ENCODE data around the gene UBE2L6. TPM values are rescaled to one million over a fixed set of nuclear protein-coding genes. Genes with fewer than 3 reads are reported as not detected.
"Not testable (repeated sequence)": the region's sequence is repeated elsewhere in the genome, so short reads cannot be mapped to it uniquely, and the experiment has no call there.

Gene UBE2L6
- total RNA-seq, 2 donors from 2014 or later = 58.9 to 64.1 TPM

DNA sequence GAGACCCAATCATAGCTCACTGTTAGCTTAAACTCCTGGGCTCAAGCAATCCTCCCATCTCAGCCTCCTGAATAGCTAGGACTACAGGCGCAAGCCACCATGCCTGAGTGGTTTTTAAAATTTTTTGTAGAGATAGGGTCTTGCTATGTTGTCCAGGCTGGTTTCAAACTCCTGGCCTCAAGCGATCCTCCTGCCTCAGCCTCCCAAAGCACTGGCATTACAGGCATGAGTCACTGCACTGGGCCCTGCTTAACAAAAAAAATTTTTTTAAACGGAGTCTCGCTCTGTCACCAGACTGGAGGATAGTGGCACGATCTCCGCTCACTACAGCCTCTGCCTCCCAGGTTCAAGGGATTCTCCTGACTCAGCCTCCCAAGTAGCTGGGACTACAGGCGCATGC is 33.0 kb downstream of the UBE2L6 start:
- H3K4me1 Mint-ChIP-seq = peaks cover 14% of the 10 kb centered on the region
- peak overlapping the region; percentile 16 for H3K27ac Mint-ChIP-seq
- H3K36me3 Mint-ChIP-seq (ENCODE audit: low read depth); ATAC-seq; DNase-seq; H3K9me3 ChIP-seq (ENCODE audit: control insufficient read depth, low read length, poor library complexity, severe bottlenecking); H3K27me3 Mint-ChIP-seq: not testable (repeated sequence)
- peak overlapping the region; percentile 19 for H3K4me3 Mint-ChIP-seq

GRCh38 chr11:57530596-57531507 is 36.6 kb downstream of the UBE2L6 start, which contains the start of gene TIMM10:
TIMM10 (minus strand) TSS chr11:57530754; CDS start chr11:57530189, 565 bp downstream.
- peaks cover 20% of the 10 kb centered on the region for H3K4me1 Mint-ChIP-seq
- H3K27me3 Mint-ChIP-seq = no peaks in the 10 kb centered on the region
- ATAC-seq = peak; percentile 94
- no peaks in the 10 kb centered on the region for H3K36me3 Mint-ChIP-seq (ENCODE audit: low read depth)
- peak within 1 kb of the TSS; percentile 97 for H3K4me3 Mint-ChIP-seq
- peak within 1 kb of the TSS; percentile 97 for H3K27ac Mint-ChIP-seq
- no peaks in the 10 kb centered on the region for H3K9me3 ChIP-seq (ENCODE audit: control insufficient read depth, low read length, poor library complexity, severe bottlenecking)
- DNase-seq = peak; percentile 79 to 91 (median 83)

DNA sequence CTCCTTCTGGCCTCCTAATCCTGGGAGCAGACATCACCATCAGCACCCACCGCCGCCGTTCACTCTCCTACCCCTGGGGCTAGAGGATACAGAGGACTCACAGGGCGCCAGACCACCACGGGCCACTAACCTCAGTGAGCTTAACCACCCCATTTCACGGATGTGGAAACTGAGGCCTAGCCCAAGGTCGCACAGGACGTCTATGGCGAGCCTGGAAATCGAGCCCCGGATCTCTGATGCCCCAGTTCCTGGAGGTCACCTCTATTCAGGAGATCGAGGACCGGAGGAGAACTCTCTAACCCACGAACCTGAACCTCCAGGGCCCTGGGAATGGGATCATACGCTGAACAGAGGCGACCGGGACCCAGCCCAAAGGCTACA is 37.3 kb downstream of the UBE2L6 start:
- no peak for DNase-seq
- no peaks in the 10 kb centered on the region for H3K36me3 Mint-ChIP-seq (ENCODE audit: low read depth)
- H3K27me3 Mint-ChIP-seq = no peaks in the 10 kb centered on the region
- ATAC-seq = no peak
- peak overlapping the region; percentile 97 for H3K27ac Mint-ChIP-seq
- peaks cover 20% of the 10 kb centered on the region for H3K4me1 Mint-ChIP-seq
- peak overlapping the region; percentile 97 for H3K4me3 Mint-ChIP-seq
- no peaks in the 10 kb centered on the region for H3K9me3 ChIP-seq (ENCODE audit: control insufficient read depth, low read length, poor library complexity, severe bottlenecking)

- ATAC-seq = no peak
Observed at GRCh38 chr11:57529012-57529411, 38.5 kb downstream of the UBE2L6 start.

DNA sequence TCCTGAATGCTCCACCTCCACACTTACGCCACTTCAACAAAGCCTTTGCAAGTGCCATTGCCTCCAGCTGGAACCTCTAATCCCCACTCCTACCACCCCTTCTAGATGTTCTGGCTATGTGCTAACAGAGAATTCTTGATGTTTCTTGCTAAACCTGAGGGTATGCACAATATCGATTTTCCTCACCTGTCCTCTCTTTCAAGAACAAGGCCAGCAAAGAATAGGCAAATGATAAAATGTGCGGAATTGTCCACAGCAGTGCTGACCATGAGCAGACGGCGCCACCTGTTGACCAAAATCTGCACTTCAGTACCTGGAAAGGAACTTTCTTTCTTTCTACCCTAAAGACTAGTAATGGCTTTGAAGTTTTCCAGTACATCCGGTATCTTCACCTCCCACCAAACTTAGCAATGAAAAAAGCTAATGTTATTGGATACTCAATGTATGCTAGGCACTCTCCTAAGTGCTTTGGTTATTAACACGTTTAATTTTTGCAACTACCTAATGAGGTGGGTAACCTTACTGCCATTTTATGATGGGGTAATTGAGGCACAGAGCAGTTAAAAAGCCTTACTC is 40.3 kb downstream of the UBE2L6 start:
- DNase-seq (peak; percentile 52 to 70 (median 53)), ATAC-seq (no peak)
- H3K9me3 ChIP-seq (ENCODE audit: control insufficient read depth, low read length, poor library complexity, severe bottlenecking) = no peaks in the 10 kb centered on the region
- no peak overlapping the region for H3K27ac Mint-ChIP-seq
- peaks cover 22% of the 10 kb centered on the region for H3K4me1 Mint-ChIP-seq
- H3K36me3 Mint-ChIP-seq (ENCODE audit: low read depth) = peaks cover 3% of the 10 kb centered on the region
- H3K27me3 Mint-ChIP-seq = no peaks in the 10 kb centered on the region
- H3K4me3 Mint-ChIP-seq = no peak overlapping the region

More at GRCh38 chr11:57529012-57529411, 38.5 kb downstream of the UBE2L6 start:
- Mint-ChIP-seq H3K27ac (no peak overlapping the region), H3K4me1 (peaks cover 22% of the 10 kb centered on the region), H3K4me3 (peak overlapping the region; percentile 15), H3K27me3 (no peaks in the 10 kb centered on the region), H3K36me3 (ENCODE audit: low read depth) (peaks cover 3% of the 10 kb centered on the region)
- no peak for DNase-seq
- no peaks in the 10 kb centered on the region for H3K9me3 ChIP-seq (ENCODE audit: control insufficient read depth, low read length, poor library complexity, severe bottlenecking)

- Mint-ChIP-seq H3K27me3 (no peaks in the 10 kb centered on the region), H3K36me3 (ENCODE audit: low read depth) (peaks cover 3% of the 10 kb centered on the region), H3K4me1 (peaks cover 8% of the 10 kb centered on the region), H3K4me3 (peak overlapping the region; percentile 58), H3K27ac (no peak overlapping the region)
- no peaks in the 10 kb centered on the region for H3K9me3 ChIP-seq (ENCODE audit: control insufficient read depth, low read length, poor library complexity, severe bottlenecking)
- ATAC-seq (no peak), DNase-seq (no peak)
Observed at GRCh38 chr11:57523419-57523818, 44.1 kb downstream of the UBE2L6 start.

DNA sequence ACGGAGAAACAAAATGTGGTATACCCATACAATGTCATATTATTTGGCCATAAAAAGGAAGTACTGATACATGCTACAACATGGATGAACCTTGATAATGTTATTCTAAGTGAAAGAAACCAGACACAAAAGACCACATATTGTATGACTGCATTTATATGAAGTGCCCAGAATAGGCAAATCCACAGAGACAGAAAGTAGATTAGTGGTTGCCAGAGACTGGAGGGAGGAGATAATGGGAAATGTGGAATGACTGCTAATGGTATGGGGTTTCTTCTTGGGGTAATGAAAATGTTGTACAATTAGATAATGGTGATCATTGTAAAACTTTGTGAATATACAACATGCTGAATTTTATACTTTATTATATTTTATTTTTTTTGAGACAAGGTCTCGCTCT is 46.4 kb downstream of the UBE2L6 start:
- Mint-ChIP-seq H3K4me3 (no peak overlapping the region), H3K4me1 (peaks cover 6% of the 10 kb centered on the region), H3K27ac (no peak overlapping the region), H3K36me3 (ENCODE audit: low read depth) (peaks cover 3% of the 10 kb centered on the region), H3K27me3 (no peaks in the 10 kb centered on the region)
- H3K9me3 ChIP-seq (ENCODE audit: control insufficient read depth, low read length, poor library complexity, severe bottlenecking) = no peaks in the 10 kb centered on the region
- ATAC-seq = no peak
- DNase-seq = no peak

DNA sequence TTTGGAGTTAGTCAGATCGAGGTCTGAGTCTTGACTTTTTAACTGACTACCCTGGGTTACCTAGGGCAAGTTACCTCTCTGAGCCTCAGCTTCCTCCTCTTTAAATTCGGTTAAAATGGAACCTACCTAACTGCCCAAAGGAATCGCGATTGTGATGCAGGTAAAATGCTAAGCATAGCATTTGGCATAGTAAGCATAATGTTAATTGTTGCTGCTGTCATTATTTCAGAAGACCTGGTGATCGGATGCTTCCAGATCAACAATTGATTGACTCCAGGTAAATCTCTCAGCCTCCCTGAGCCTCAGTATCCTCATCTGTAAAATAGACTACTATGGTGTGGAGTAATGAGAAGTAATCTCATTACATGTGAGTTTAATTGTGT is 51.4 kb downstream of the UBE2L6 start:
- Mint-ChIP-seq H3K36me3 (ENCODE audit: low read depth) (no peaks in the 10 kb centered on the region), H3K4me1 (peaks cover 20% of the 10 kb centered on the region), H3K4me3 (peak overlapping the region; percentile 98), H3K27ac (peak overlapping the region; percentile 90), H3K27me3 (no peaks in the 10 kb centered on the region)
- H3K9me3 ChIP-seq (ENCODE audit: control insufficient read depth, low read length, poor library complexity, severe bottlenecking) = no peaks in the 10 kb centered on the region
- DNase-seq (no peak), ATAC-seq (peak; percentile 4)

- ATAC-seq (peak; percentile 44), DNase-seq (no peak)
- Mint-ChIP-seq H3K4me1 (peaks cover 20% of the 10 kb centered on the region), H3K4me3 (peak within 1 kb of the TSS; percentile 98), H3K27me3 (no peaks in the 10 kb centered on the region), H3K36me3 (ENCODE audit: low read depth) (no peaks in the 10 kb centered on the region), H3K27ac (peak within 1 kb of the TSS; percentile 90)
- H3K9me3 ChIP-seq (ENCODE audit: control insufficient read depth, low read length, poor library complexity, severe bottlenecking) = no peaks in the 10 kb centered on the region
Observed at GRCh38 chr11:57515332-57516060, 52.0 kb downstream of the UBE2L6 start, which contains the start of gene SLC43A1. SLC43A1 (minus strand) TSS chr11:57515702; CDS start chr11:57514111, 1,591 bp downstream.

DNA sequence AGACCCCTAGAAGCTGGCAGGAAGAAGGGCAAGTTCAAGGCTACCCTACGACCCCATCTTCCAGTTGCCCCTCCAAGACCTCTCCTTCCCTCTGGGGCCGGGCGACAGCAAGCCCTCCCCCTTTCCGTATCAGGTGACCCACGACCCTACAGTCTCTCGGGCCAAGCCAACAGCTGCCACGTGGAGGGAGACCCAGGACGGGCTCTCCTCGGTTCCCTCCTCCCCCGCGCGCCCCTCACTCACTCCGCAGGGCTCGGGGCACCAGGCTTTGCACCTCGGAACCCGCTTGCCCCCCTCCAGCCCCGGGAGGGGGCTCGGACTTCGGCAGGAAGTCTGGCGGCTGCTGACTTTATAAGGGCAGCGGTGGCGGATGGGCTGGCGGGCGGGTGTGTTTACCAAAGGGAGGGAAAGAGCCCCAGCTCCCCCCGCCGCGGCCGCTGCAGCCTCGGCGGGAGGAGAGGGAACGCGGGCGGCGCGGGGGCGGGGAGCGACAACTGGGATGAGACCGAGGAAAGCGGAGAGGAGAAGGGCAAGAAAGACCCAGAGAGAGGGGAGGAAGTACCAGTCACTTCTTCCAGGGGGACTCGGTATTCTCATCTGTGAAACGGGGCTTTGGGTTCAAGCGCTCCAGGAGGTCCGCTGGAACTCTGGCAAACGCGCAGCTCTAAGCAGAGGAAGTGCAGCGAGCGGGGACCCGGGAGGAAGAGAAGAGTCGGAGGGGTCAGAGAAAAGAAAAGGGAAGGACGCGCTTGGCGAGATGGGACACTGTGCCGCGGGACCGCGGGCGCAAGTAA is 52.7 kb downstream of the UBE2L6 start:
- H3K27me3 Mint-ChIP-seq = no peaks in the 10 kb centered on the region

DNA sequence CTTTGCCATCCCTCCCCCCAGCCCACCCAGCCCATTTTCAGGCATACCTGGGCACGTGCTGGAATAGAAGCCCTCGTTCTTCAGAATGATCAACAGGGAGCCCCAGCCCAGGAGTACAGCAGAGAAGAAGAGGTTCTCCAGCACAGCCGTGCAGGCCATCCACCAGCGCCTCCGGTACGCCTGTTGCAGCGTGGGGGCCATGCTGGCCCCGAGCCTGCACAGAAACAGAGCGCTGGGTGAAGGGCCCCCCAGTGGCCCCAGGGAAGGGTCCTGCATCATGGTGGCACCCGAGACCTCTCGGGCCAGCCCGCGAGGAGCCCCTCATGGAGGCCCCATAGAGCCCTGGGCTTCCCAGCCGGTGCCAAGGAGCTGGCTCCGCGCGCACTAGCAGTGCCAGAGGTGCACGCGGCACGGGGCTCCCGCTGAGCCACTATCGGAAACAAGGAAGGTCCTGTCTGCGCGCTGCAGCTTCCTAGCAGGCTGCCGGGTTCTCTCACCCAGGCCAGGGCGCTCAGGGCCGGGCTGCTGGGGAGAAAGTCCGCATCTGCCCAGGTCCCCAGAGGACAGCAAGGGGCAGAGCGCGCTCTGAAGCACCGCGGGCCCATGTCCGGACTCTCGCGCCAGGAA is 53.4 kb downstream of the UBE2L6 start:
- ATAC-seq = peak; percentile 71
- H3K9me3 ChIP-seq (ENCODE audit: control insufficient read depth, low read length, poor library complexity, severe bottlenecking) = no peaks in the 10 kb centered on the region
- H3K4me3 Mint-ChIP-seq = peak overlapping the region; percentile 98
- no peak for DNase-seq
- peak overlapping the region; percentile 90 for H3K27ac Mint-ChIP-seq
- H3K4me1 Mint-ChIP-seq = peaks cover 20% of the 10 kb centered on the region
- H3K27me3 Mint-ChIP-seq = no peaks in the 10 kb centered on the region
- H3K36me3 Mint-ChIP-seq (ENCODE audit: low read depth) = no peaks in the 10 kb centered on the region

More for the DNA sequence above, 52.7 kb downstream of the UBE2L6 start:
- Mint-ChIP-seq H3K36me3 (ENCODE audit: low read depth) (no peaks in the 10 kb centered on the region), H3K4me3 (peak overlapping the region; percentile 98), H3K4me1 (peaks cover 20% of the 10 kb centered on the region), H3K27ac (peak overlapping the region; percentile 90)
- H3K9me3 ChIP-seq (ENCODE audit: control insufficient read depth, low read length, poor library complexity, severe bottlenecking) = no peaks in the 10 kb centered on the region
- peak; percentile 62 for ATAC-seq
- DNase-seq = peak in 1 of 3 donors; percentile 22

DNA sequence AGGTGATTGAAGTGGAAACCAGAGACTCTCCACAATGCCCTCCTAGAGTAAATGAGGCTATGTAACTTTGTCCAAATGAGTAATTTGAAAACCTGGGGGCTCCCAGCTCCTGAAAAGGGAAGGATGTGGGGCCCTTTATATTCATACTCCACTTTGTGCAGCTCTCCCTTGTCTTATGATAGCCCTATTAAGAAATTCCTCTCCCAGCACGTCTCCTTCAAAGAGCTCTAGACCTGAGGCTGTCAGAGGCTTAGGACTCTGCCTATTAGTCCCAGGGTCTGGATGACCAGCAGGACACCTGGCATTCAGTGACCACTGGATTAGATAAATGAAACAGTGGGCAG is 54.0 kb downstream of the UBE2L6 start:
- Mint-ChIP-seq H3K27me3 (no peaks in the 10 kb centered on the region), H3K27ac (no peak overlapping the region), H3K4me1 (peaks cover 20% of the 10 kb centered on the region), H3K4me3 (peak overlapping the region; percentile 98), H3K36me3 (ENCODE audit: low read depth) (no peaks in the 10 kb centered on the region)
- ATAC-seq (no peak), DNase-seq (no peak)
- no peaks in the 10 kb centered on the region for H3K9me3 ChIP-seq (ENCODE audit: control insufficient read depth, low read length, poor library complexity, severe bottlenecking)

Data from T-helper 17 cell (primary cell).